ENCODE measurements around the gene GTSE1.

Gene GTSE1

DNA sequence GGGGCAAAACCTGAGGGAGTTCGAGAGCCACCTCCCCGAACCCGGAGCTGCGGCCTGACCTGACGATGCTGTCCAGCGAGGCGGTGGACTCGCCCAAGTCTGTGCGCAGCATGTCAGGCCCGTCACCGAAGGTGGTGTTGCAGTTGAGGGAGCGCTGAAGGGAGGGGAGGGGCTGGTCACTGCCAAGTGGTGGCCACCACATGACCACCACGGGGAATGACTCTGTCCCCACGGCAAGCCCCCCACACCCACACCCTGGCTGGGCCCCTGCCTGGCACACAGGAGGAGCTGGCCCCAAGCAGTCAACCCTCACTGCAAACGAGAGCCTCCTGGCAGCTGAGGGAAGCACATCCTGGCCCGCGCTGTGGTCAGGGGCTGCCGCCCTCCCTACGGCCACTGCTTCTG is 69.7 kb downstream of the GTSE1 start:
- Histone ChIP-seq H3K4me2 (ENCODE audit: low read length) (no peak overlapping the region), H3K79me2 (no peaks in the 10 kb centered on the region), H3K9me3 (ENCODE audit: control insufficient read depth, low read length) (no peaks in the 10 kb centered on the region), H3K4me3 (ENCODE audit: low read depth, low read length) (no peak overlapping the region), H3K9ac (no peak overlapping the region), H3K36me3 (ENCODE audit: control insufficient read depth, insufficient read depth, low read length) (no peaks in the 10 kb centered on the region), H3K27me3 (ENCODE audit: control insufficient read depth, insufficient read depth, low read length) (no peaks in the 10 kb centered on the region), H3K4me1 (no peaks in the 10 kb centered on the region), H2AFZ (no peak overlapping the region), H3K27ac (no peak overlapping the region)
- TF ChIP-seq, protein P1, sequence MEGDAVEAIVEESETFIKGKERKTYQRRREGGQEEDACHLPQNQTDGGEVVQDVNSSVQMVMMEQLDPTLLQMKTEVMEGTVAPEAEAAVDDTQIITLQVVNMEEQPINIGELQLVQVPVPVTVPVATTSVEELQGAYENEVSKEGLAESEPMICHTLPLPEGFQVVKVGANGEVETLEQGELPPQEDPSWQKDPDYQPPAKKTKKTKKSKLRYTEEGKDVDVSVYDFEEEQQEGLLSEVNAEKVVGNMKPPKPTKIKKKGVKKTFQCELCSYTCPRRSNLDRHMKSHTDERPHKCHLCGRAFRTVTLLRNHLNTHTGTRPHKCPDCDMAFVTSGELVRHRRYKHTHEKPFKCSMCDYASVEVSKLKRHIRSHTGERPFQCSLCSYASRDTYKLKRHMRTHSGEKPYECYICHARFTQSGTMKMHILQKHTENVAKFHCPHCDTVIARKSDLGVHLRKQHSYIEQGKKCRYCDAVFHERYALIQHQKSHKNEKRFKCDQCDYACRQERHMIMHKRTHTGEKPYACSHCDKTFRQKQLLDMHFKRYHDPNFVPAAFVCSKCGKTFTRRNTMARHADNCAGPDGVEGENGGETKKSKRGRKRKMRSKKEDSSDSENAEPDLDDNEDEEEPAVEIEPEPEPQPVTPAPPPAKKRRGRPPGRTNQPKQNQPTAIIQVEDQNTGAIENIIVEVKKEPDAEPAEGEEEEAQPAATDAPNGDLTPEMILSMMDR (IDR thresholded peaks at IDR 0.05): no peak

DNA sequence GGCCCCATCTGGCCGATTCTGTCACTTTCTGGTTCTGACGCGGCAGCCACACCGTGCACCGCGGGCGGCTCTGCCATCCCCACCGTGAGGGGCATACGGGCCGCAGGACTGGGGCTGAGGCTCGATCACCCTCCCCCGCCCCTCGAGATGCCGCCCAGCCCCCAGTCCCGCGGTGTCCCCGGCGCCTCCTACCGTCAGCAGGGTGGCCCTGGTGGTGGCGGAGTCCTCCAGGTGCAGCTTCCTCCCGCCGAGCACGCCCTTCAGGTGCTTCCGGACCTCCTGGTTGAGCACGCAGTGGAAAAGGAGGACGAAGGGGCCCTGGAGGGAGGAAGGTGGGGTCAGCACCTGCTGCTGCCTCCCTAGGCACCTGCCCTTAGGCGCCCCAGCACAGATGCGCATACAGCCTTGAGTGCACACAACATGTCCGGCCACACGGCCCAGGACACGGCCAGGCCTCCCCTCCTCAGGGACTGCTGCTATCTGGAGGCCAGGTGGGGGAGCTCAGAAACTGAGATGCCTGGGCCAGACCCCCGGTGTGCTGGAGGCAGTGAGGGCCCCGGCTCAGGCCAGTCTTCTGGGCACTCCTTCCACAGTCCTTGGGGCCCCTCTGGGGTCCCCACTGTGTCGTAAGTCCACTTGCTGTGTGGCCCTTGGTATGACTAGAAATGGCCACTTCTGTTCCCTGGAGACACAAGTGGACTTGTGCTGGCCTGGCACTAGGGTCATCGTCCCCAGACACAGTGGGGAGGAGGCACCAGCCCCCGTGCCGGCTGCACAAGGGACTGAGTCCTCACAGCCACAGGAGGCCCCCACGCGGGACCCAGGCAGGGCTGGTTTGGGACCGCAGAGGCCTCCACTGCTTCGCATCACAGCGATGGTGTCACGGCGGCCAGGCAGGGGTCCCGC is 70.4 kb downstream of the GTSE1 start:
- H3K36me3 ChIP-seq (ENCODE audit: control insufficient read depth, insufficient read depth, low read length): no peaks in the 10 kb centered on the region

DNA sequence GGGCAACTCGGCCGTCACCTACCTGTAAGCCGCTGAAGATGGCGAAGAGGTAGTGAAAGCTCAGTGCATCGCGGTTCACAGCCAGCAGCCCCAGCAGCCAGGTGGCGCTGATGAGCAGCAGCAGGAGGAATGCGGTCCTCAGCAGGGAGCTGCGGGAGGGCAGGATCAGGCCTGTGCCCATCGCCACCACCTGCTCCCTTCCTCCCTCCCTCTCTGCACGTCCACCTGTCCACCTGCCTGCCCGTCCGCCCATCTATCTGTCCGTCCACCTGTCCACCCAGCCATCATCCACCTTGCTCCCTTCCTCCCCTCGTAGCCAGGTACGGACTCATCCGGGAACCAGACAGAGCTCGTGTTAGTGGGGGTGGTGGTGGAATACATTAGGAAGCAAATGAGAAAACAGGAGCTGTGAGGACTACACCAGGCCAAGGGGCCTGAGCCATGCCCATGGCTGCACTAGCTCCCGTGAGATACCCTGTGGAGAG is 71.1 kb downstream of the GTSE1 start:
- Histone ChIP-seq H3K27me3 (ENCODE audit: control insufficient read depth, insufficient read depth, low read length) (no peaks in the 10 kb centered on the region), H3K79me2 (no peaks in the 10 kb centered on the region), H3K9me3 (ENCODE audit: control insufficient read depth, low read length) (no peaks in the 10 kb centered on the region), H3K4me1 (no peaks in the 10 kb centered on the region), H3K27ac (no peak overlapping the region), H3K9ac (no peak overlapping the region), H3K4me2 (ENCODE audit: low read length) (no peak overlapping the region), H3K36me3 (ENCODE audit: control insufficient read depth, insufficient read depth, low read length) (no peaks in the 10 kb centered on the region), H2AFZ (no peak overlapping the region), H3K4me3 (ENCODE audit: low read depth, low read length) (no peak overlapping the region)
- TF ChIP-seq, protein P1 (IDR thresholded peaks at IDR 0.05): peak; percentile 56

More for the DNA sequence above, 70.4 kb downstream of the GTSE1 start:
- no peaks in the 10 kb centered on the region for H3K9me3 ChIP-seq (ENCODE audit: control insufficient read depth, low read length)
- TF ChIP-seq, protein P1 (IDR thresholded peaks at IDR 0.05): no peak
- H3K9ac ChIP-seq: no peak overlapping the region
- H3K4me2 ChIP-seq (ENCODE audit: low read length): no peak overlapping the region
- H3K27me3 ChIP-seq (ENCODE audit: control insufficient read depth, insufficient read depth, low read length): no peaks in the 10 kb centered on the region
- no peak overlapping the region for H3K4me3 ChIP-seq (ENCODE audit: low read depth, low read length)
- no peaks in the 10 kb centered on the region for H3K79me2 ChIP-seq
- no peaks in the 10 kb centered on the region for H3K4me1 ChIP-seq
- H3K27ac ChIP-seq: no peak overlapping the region
- H2AFZ ChIP-seq: no peak overlapping the region

DNA sequence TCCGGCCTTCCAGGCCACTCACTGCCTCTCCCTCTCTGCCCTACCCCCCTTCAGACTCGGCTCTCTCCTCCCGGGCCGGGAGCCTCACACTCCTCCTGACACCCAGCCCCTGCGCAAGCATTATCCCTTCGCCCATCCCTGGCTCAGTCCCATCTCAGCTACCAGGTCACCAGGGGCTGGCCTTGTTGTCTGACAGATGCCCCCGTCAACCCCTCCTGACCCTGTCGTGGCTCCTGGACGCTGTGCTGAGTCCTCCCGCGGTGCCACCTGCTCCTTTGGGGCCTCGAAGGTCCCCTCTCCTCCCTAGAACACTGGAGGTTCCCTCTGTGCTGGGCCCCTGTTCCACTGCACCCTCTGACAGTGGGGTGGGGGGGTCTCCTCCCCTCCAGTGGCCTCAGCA is 71.8 kb downstream of the GTSE1 start:
- Histone ChIP-seq H3K4me1 (no peaks in the 10 kb centered on the region), H2AFZ (no peak overlapping the region), H3K9ac (no peak overlapping the region), H3K27me3 (ENCODE audit: control insufficient read depth, insufficient read depth, low read length) (no peaks in the 10 kb centered on the region), H3K27ac (no peak overlapping the region), H3K4me3 (ENCODE audit: low read depth, low read length) (no peak overlapping the region), H3K4me2 (ENCODE audit: low read length) (no peak overlapping the region), H3K9me3 (ENCODE audit: control insufficient read depth, low read length) (no peaks in the 10 kb centered on the region), H3K36me3 (ENCODE audit: control insufficient read depth, insufficient read depth, low read length) (no peaks in the 10 kb centered on the region), H3K79me2 (no peaks in the 10 kb centered on the region)
- TF ChIP-seq, protein P1 (IDR thresholded peaks at IDR 0.05): no peak

Measured in parathyroid adenoma (tissue), 2 donors.